SKM-1 treated with dmso at 0.1 percent for 144 hours (cell line): ENCODE measurements around the gene FNDC3A.
"Not testable (repeated sequence)": the region's sequence is repeated elsewhere in the genome, so short reads cannot be mapped to it uniquely, and the experiment has no call there.

Experiments used
- DNase-seq: peaks from one replicate; lab custom pipeline; 2025; ENCODE audit not compliant: unreplicated experiment; lab: John Stamatoyannopoulos, UW

Gene FNDC3A

DNA sequence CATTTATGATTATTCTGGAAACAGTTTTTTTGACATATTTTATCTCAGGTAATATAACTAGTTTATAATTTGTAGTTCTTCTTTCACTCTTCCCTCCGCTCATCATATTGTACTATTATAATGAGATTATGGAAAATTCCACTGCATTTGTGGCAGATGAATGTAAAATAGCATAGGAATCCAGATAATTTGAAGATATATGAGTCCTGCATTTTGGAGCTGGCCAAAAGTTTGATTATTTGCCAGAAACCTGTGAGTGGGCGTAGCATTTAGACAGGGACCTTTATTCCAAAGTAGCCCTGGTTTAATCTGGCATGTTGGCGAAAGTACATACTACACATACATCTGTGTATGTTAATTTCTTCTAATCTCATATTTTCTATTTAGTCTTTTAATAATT is 65.2 kb downstream of the FNDC3A start:
- DNase-seq = no peak

DNA sequence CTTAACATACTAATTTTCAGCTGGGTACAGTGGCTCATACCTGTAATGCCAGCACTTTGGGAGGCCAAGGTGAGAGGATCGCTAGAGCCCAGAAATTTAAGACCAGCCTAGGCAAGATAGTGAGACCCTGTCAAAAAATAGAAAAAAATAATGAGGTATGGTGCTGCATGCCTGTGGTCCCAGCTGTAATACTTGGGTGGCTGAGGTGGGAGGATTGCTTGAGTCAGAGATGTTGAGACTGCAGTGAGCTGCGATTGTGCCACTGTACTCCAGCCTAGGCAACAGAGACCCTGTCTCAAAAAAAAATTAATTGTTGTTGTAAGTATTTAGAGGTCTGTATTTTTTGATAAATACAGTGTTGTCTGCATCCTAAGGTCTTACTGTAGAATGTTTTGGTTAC is 66.8 kb downstream of the FNDC3A start:
- no peak for DNase-seq

DNA sequence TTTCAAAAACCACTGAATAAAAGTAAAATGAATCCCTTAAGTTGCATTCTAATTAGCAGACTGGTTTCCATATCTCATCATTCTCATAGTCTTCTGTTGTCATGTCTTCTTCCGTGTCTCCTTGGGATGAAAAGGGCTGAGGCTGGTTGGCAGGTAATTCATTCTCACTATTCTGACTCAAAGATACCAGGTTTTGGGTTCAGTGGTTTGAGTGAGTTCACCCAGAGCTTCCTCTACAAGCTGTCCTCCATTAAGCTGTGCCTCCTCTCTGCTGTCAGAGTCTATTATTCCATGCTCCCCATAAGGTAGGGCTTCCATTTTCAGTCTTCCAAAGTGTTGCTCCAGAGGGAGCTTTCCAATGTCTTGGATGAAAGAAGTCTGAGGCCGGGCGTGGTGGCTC is 68.3 kb downstream of the FNDC3A start:
- no peak for DNase-seq

- no peak for DNase-seq
Observed at GRCh38 chr13:49044836-49045235, 69.1 kb downstream of the FNDC3A start.

- no peak for DNase-seq
Observed at GRCh38 chr13:49046002-49046401, 70.3 kb downstream of the FNDC3A start.

- no peak for DNase-seq
Observed at GRCh38 chr13:49046519-49046918, 70.8 kb downstream of the FNDC3A start.

DNA sequence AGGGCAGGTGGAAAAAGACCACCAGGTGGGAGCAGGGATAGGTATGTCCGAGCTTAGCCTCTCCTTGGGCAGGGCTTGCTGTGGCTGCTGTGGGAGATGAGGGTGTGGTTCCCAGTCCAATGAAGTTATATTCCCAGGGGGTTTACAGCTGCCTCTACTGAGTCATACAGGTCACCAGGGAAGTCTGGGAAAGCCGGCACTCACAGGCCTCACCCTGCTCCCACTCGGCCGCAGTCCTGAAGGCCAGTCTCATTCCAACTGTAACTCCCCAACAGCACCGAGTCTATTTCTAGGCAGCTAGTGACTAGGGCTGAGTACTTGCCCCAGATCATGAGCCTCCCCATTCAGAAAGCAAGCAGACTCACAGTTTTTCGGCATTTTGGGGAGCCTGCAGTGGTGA is 77.1 kb downstream of the FNDC3A start:
- DNase-seq = no peak

DNA sequence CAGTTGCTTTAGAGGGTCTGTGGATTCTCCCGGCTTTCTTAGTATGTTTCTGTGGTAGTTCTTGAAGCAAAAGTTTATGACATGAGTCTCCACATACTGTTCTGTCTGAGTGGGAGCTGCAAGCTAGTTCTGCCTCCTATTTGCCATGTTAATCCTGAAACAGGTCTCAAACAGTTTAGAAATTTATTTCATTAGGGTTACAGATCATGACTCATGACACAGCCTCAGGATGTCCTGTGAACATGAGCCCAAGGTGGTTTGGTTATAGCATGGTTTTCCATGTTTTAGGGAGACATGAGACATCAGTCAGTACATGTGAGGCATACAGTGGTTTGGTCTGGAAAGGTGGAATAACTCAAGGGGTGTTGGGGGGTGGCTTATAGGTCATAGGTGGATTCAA is 77.5 kb downstream of the FNDC3A start:
- DNase-seq = no peak

DNA sequence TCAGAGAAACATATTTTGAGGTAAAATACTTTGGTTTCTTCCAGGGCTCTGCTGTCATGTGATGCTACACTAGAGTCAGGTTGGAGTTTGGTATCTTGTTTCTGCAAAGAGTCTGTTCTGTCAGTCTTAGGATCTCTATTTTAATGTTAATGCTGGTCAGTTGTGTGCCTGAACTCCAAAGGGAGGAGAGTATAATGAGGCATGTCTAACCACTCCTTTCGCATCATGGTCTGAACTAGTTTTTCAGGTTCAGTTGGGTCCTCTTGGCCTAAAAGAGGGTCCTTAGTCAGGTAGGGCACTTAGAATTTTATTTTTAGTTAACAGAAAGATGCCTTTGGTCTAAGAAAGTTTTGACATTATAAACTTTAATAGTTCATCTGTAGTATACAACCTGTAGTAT is 78.2 kb downstream of the FNDC3A start:
- DNase-seq = no peak

DNA sequence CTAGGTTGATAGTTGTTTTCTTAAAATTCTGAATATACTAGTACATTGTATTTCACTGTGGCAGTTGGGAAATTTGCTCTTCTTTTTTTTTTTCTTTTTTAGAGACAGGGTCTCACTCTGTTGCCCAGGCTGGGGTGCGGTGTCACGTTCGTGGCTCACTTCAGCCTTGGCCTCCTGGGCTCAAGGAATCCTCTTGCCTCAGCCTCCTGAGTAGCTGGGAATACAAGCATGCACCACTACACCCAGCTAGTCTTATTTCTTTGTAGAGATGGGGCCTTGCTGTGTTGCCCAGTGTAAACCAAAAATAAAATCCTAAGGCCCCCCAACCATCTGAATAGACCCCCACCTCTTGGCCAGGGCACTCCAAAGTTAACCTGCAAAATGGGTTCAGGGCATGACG is 79.3 kb downstream of the FNDC3A start:
- no peak for DNase-seq

GRCh38 chr13:49057176-49057575 is 81.5 kb downstream of the FNDC3A start:
- no peak for DNase-seq

DNA sequence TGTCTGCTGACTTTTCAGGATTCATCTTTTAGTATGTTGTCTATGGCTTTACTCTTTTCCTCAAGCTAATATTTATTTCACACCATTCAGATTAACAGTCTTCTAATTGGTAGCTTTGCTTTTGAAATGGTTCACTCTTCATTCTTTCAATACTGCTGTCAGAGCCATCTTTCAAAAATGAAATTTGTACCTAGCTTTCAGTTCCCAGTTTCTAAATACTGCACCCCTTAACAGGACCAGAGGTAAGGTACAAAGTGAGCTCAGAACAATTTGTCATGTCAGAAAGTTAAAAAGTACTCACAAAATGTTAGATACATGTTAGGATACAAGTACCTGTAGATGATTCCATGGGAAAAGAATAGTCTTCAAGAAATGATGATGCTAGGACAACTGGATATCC is 83.0 kb downstream of the FNDC3A start:
- DNase-seq = no peak

DNA sequence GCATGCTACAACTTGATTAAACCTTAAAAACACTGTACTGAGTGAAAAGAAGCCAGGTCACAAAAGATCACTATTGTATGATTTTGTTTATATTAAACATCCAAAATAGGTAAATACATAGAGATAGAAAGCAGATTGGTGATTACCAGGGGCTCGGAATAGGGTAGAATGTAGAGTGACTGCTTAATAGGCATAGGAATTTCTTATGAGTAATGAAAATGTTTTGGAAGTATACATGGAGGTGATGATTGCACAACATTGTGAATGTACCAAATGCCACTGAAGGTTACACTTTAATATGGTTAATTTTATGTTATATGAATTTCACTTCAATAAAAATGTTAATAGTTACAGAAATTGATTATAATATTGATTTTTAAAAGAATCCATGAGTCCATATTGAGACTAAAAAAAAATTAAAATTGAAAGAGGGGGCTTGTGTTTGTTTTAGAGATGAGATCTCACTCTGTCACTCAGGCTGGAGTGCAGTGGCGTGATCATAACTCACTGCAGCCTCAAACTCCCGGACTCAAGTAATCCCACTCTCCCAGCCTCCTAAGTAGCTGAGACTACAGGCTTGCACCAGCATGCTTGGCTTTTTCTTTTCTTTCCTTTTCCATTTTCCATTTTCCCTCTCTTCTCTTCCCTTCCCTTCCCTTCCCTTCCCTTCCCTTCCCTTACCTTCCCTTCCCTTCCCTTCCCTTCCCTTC is 85.1 kb downstream of the FNDC3A start:
- no peak for DNase-seq

GRCh38 chr13:49061388-49061752 is 85.7 kb downstream of the FNDC3A start:
- not testable (repeated sequence) for DNase-seq

DNA sequence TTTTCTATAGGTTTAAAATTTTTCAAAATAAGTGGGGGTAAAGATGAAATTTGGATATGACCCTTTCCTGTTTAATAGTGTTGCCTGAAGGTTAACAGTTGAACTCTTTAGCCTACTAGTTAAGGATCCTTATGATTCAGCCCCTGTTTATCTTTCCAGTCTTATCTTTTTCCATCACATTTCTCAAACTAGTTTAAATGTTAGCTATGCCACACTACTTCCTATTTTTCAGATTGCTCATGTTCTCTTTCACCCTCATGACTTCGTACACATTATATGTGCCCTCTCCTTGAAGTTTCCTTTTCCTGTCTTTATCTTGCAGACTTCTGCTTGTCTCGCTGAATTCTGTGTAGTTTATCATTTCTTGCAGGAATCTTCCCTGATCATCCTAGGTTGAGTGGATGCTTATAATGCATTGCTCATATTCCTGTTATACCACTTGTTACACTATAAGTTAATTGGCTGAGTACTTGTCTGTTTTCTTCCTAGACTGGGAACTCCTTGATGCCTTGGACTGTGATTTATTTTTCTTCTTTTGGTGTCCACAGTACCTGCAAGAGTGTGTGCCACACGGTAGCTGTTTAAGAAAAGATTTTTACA is 86.7 kb downstream of the FNDC3A start:
- DNase-seq = peak; percentile 58

DNA sequence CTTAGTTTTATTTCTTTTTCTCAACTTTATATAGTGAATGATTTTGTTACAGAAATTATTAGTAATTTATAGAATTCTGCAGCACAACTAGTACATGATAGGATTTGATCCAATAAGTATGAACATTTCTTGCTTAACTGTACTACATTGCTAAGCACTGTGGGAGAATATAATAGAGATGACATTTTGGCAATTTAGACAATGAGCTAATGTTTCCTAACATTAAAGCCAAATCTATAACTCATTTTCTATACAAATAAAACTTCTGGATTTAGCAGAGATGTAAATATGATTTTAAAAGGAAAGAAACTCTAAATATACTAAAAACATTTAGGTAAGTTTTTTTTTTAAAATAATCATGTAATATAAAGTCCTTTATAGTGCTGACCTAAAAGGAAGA is 87.3 kb downstream of the FNDC3A start:
- DNase-seq = no peak

DNA sequence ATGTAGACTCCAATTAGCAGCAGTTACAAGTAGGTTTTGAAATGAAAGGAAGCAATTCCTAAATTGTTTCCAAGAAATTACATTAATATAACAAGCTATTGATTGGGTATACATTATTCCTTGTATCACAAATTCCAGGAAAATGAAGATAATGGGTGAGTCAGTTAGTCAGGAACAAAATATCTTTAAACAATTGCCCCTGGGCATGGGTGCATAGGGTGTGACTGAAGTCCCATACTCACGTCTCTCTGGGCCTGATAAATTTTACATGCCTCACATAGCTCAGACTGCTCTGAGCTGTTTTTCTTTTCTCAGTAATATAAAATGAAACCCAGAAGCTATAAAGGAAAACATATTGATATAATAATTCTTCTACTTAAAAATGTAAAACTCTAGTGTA is 87.8 kb downstream of the FNDC3A start:
- no peak for DNase-seq

GRCh38 chr13:49064476-49064875 is 88.8 kb downstream of the FNDC3A start:
- no peak for DNase-seq

GRCh38 chr13:49066856-49067255 is 91.1 kb downstream of the FNDC3A start:
- DNase-seq = no peak

GRCh38 chr13:49068498-49068897 is 92.8 kb downstream of the FNDC3A start:
- DNase-seq = not testable (repeated sequence)

DNA sequence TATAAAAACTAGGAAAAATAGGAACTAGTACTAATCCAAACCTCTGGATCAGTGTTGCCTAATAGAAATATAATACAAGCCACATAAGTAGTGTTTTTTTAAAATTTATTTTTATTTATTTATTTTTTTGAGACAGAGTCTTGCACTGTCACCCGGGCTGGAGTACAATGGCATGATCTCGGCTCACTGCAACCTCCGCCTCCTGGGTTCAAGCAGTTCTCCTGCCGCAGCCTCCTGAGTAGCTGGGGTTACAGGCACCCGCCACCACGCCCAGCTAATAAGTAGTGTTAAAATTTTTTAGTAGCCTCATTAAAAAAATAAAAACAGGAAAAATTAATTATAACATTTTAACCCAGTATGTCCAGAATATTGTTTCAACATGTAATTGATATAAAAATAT is 94.3 kb downstream of the FNDC3A start:
- not testable (repeated sequence) for DNase-seq

DNA sequence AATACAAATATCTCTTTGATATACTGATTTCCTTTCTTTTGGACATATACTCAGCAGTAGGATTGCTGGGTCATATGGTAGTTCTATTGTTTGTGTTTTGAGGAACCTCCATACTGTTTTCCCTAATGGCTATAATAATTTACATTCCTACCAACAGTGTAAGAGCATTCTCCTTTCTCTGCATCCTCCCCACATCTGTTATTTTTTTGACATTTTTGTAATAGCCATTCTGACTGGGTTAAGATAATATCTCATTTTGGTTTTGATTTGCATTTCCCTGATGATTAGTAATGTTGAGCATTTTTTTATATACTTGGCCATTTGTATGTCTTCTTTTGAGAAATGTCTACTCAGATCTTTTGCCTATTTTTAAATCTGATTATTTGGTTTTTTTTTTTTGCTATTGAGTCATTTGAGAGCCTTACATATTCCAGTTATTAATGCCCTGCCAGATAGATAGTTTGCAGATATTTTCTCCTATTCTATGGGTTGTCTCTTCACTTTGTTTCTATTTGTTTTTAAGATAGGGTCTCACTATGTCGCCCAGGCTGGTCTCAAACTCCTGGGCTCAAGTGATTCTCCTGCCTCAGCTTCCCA is 95.7 kb downstream of the FNDC3A start:
- no peak for DNase-seq
